ENCODE results near the gene PIP4P1.

DNA sequence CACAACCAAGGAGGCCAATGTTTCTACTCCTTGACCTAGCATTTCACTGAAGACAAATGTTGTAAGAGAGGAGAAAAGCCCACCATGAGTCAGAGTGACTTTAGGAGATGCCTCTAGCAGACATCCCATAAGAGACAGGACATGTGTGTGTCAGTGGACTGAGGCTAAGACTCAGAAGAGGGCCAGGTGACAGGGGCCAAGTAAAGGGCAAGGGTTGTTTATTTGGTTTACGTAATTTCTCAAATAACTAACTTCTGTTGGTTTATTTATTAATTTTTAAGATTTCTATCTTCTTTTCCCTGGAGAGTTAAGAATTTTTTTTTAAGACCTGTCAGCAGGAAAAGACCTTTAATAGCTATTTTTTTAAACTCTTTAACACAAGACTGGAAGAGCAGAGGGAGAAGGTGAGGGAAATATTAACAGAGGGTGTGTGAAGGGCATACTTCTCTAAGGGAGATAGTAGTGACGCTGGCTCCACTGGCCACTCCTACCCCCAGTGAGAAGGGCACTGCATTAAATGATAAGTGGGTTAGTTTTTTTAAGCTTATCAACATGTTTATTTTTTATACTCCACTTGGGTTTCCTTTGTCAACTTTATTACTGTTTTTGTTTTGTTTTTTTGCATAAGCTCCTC lies 11.4 kb upstream of the PIP4P1 start:
- TF ChIP-seq, protein P1, sequence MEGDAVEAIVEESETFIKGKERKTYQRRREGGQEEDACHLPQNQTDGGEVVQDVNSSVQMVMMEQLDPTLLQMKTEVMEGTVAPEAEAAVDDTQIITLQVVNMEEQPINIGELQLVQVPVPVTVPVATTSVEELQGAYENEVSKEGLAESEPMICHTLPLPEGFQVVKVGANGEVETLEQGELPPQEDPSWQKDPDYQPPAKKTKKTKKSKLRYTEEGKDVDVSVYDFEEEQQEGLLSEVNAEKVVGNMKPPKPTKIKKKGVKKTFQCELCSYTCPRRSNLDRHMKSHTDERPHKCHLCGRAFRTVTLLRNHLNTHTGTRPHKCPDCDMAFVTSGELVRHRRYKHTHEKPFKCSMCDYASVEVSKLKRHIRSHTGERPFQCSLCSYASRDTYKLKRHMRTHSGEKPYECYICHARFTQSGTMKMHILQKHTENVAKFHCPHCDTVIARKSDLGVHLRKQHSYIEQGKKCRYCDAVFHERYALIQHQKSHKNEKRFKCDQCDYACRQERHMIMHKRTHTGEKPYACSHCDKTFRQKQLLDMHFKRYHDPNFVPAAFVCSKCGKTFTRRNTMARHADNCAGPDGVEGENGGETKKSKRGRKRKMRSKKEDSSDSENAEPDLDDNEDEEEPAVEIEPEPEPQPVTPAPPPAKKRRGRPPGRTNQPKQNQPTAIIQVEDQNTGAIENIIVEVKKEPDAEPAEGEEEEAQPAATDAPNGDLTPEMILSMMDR (IDR thresholded peaks at IDR 0.05), result no peak
- TF ChIP-seq POLR2A (IDR thresholded peaks at IDR 0.05), result no peak

Measured in uterus (tissue), 2 donors.